Adrenal gland (tissue), 5 donors: ENCODE data around the gene FBXO3.

Experiments used
- CTCF ChIP-seq, 6 experiments: fragments of 450-650 bp in 4 of 6; fragments of 200-600 bp in 2 of 6; sonication (generic) in 1 of 6; IDR thresholded peaks; 1 replicate in 5 of 6; 2 replicates in 1 of 6; pipeline versions ENCODE4 v1.5.1 to v1.8.0; 2016 to 2021; ENCODE audit warnings: antibody characterized with exemption in 6 of 6, mild to moderate bottlenecking in 2 of 6, moderate library complexity in 1 of 6
- POLR2A ChIP-seq, 2 donors: fragments of 450-650 bp; IDR thresholded peaks; one replicate each; pipeline ENCODE4 v1.6.1; 2017; ENCODE audit warnings: antibody characterized with exemption in 2 of 2, mild to moderate bottlenecking in 2 of 2, moderate library complexity in 1 of 2
- donor health status: DM: no; HTN: no; CAD: no.

GRCh38 chr11:33712436-33712835, 61.9 kb downstream of the FBXO3 start:
- TF ChIP-seq CTCF (IDR thresholded peaks at IDR 0.05), result no peak
- no peak for TF ChIP-seq POLR2A (IDR thresholded peaks at IDR 0.05)
